Measurements from ENCODE around the gene LTB. TPM values are rescaled to one million over a fixed set of nuclear protein-coding genes. Genes with fewer than 3 reads are reported as not detected.

LTB gene
- total and polyA plus RNA-seq, 2 donors: 128 to 337 TPM

DNA sequence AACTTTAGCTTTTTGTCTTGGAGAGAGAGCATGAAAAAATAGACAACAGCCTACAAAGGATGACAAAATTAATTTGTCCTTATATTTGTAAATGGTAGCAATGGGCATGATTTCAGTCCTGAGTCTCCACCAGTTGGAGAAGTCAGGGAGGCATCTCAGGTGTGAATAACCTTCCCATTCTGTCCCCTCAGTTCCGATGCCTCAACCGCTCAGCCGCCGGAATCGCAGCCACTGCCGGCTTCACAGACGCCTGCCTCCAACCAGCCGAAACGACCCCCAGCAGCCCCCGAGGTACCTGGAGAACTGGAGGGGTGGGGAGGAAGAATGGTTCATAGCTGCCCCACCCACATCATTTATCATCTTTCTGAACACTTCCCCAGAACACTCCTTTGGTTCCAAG is 41.8 kb upstream of the LTB start:
- H3K4me3 ChIP-seq (ENCODE audit: low read length in 2 of 2): no peak overlapping the region
- H3K27me3 ChIP-seq (ENCODE audit: control insufficient read depth in 2 of 2, insufficient read depth in 1 of 2, low read length in 1 of 2): no peaks in the 10 kb centered on the region
- peaks cover 10 to 23% of the 10 kb centered on the region in 2 donors for H3K4me1 ChIP-seq (ENCODE audit: control insufficient read depth in 2 of 2, insufficient read depth in 2 of 2, low read length in 2 of 2)
- WGBS: 96% methylated on average over 10 of the region's 10 CpGs
- peaks cover 0 to 10% of the 10 kb centered on the region in 2 donors for H3K9me3 ChIP-seq (ENCODE audit: control insufficient read depth in 2 of 2, insufficient read depth in 1 of 2, low read length in 1 of 2)
- no peak overlapping the region for H3K27ac ChIP-seq (ENCODE audit: low read depth in 1 of 2, low read length in 1 of 2)
- no peak for DNase-seq (ENCODE audit: low read depth in 6 of 9, low spot score in 9 of 9)
- H3K36me3 ChIP-seq (ENCODE audit: control insufficient read depth in 2 of 2, insufficient read depth in 2 of 2, low read length in 1 of 2): peaks cover 61 to 72% of the 10 kb centered on the region in 2 donors

- Histone ChIP-seq H3K36me3 (ENCODE audit: control insufficient read depth in 2 of 2, insufficient read depth in 2 of 2, low read length in 1 of 2) (peaks cover 47 to 58% of the 10 kb centered on the region in 2 donors), H3K27me3 (ENCODE audit: control insufficient read depth in 2 of 2, insufficient read depth in 1 of 2, low read length in 1 of 2) (no peaks in the 10 kb centered on the region), H3K4me3 (ENCODE audit: low read length in 2 of 2) (no peak overlapping the region), H3K9me3 (ENCODE audit: control insufficient read depth in 2 of 2, insufficient read depth in 1 of 2, low read length in 1 of 2) (peaks cover 0 to 10% of the 10 kb centered on the region in 2 donors), H3K27ac (ENCODE audit: low read depth in 1 of 2, low read length in 1 of 2) (no peak overlapping the region), H3K4me1 (ENCODE audit: control insufficient read depth in 2 of 2, insufficient read depth in 2 of 2, low read length in 2 of 2) (peaks cover 10 to 28% of the 10 kb centered on the region in 2 donors)
- WGBS: 90% methylated on average over 10 of the region's 10 CpGs
- no peak for DNase-seq (ENCODE audit: low read depth in 6 of 9, low spot score in 9 of 9)
Observed at GRCh38 chr6:31622684-31623091, 40.5 kb upstream of the LTB start.

GRCh38 chr6:31621991-31622390 is 39.8 kb upstream of the LTB start:
- no peaks in the 10 kb centered on the region for H3K27me3 ChIP-seq (ENCODE audit: control insufficient read depth in 2 of 2, insufficient read depth in 1 of 2, low read length in 1 of 2)
- peaks cover 40 to 51% of the 10 kb centered on the region in 2 donors for H3K36me3 ChIP-seq (ENCODE audit: control insufficient read depth in 2 of 2, insufficient read depth in 2 of 2, low read length in 1 of 2)
- peaks cover 0 to 10% of the 10 kb centered on the region in 2 donors for H3K9me3 ChIP-seq (ENCODE audit: control insufficient read depth in 2 of 2, insufficient read depth in 1 of 2, low read length in 1 of 2)
- 72% methylated on average over 4 of the region's 4 CpGs for WGBS
- DNase-seq (ENCODE audit: low read depth in 6 of 9, low spot score in 9 of 9): no peak
- H3K27ac ChIP-seq (ENCODE audit: low read depth in 1 of 2, low read length in 1 of 2): peak overlapping the region in 1 of 2 donors; percentile 99
- peak overlapping the region; percentile 87 to 100 for H3K4me3 ChIP-seq (ENCODE audit: low read length in 2 of 2)
- peaks cover 10 to 35% of the 10 kb centered on the region in 2 donors for H3K4me1 ChIP-seq (ENCODE audit: control insufficient read depth in 2 of 2, insufficient read depth in 2 of 2, low read length in 2 of 2)

- DNase-seq (ENCODE audit: low read depth in 6 of 9, low spot score in 9 of 9): no peak
- Histone ChIP-seq H3K4me1 (ENCODE audit: control insufficient read depth in 2 of 2, insufficient read depth in 2 of 2, low read length in 2 of 2) (peaks cover 14 to 40% of the 10 kb centered on the region in 2 donors), H3K9me3 (ENCODE audit: control insufficient read depth in 2 of 2, insufficient read depth in 1 of 2, low read length in 1 of 2) (peaks cover 0 to 10% of the 10 kb centered on the region in 2 donors), H3K36me3 (ENCODE audit: control insufficient read depth in 2 of 2, insufficient read depth in 2 of 2, low read length in 1 of 2) (peaks cover 35 to 49% of the 10 kb centered on the region in 2 donors), H3K27me3 (ENCODE audit: control insufficient read depth in 2 of 2, insufficient read depth in 1 of 2, low read length in 1 of 2) (no peaks in the 10 kb centered on the region), H3K4me3 (ENCODE audit: low read length in 2 of 2) (peak overlapping the region; percentile 87 to 100), H3K27ac (ENCODE audit: low read depth in 1 of 2, low read length in 1 of 2) (peak overlapping the region; percentile 96 to 99)
- WGBS: 36% methylated on average over 15 of the region's 15 CpGs
Observed at GRCh38 chr6:31621320-31621939, 39.2 kb upstream of the LTB start.

GRCh38 chr6:31620586-31621319 is 38.5 kb upstream of the LTB start, which contains the start of gene PRRC2A:
PRRC2A (plus strand) TSS chr6:31620715; CDS start chr6:31622790, 2,075 bp downstream.
- under 1% methylated on average over 67 of the region's 67 CpGs for WGBS

DNA sequence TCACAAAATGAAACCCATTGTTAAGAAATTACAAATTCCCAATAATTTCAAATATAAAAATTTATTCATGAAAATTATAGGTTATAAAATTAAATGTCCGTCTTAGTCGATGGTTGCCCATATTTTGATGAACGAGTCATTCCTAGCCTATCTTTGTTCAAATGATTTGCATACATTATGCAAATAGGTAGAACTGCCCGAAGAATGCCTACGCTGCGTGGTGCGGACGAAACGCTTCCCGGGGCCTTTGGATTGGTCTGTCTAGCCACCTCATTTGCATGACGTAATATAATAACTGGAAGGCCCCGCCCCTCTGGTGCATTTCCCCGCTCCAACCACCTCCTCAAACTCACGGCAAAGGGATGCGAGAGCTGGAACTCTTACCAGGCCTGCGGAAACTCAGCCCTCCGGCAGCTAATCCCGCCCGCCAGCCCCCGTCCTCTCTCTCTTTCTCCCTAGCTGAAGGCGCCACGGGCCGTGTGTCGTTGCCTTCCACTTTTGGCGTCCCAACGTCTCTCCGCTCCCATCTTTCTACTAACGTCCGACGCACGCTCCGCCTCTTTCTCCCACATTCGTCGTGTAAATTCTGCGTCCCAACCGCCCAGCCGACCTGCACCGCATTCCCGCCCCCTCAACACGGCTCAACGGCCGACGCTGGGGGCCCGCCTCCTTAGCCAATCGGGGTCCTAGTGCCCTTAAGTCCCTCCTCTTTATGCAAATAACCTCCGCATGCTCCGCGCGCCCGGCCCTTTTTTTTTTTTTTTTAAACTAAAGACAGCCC is 37.8 kb upstream of the LTB start:
- DNase-seq (ENCODE audit: low read depth in 6 of 9, low spot score in 9 of 9): peak; percentile 91 to 99 (median 97)
- Histone ChIP-seq H3K36me3 (ENCODE audit: control insufficient read depth in 2 of 2, insufficient read depth in 2 of 2, low read length in 1 of 2) (peaks cover 20 to 34% of the 10 kb centered on the region in 2 donors), H3K27ac (ENCODE audit: low read depth in 1 of 2, low read length in 1 of 2) (peak overlapping the region; percentile 99 to 100), H3K27me3 (ENCODE audit: control insufficient read depth in 2 of 2, insufficient read depth in 1 of 2, low read length in 1 of 2) (no peaks in the 10 kb centered on the region), H3K9me3 (ENCODE audit: control insufficient read depth in 2 of 2, insufficient read depth in 1 of 2, low read length in 1 of 2) (peaks cover 0 to 8% of the 10 kb centered on the region in 2 donors), H3K4me1 (ENCODE audit: control insufficient read depth in 2 of 2, insufficient read depth in 2 of 2, low read length in 2 of 2) (peaks cover 26 to 51% of the 10 kb centered on the region in 2 donors), H3K4me3 (ENCODE audit: low read length in 2 of 2) (peak overlapping the region; percentile 87 to 100)
- WGBS: under 1% methylated on average over 50 of the region's 50 CpGs

More at GRCh38 chr6:31620586-31621319, 38.5 kb upstream of the LTB start, which contains the start of gene PRRC2A:
- Histone ChIP-seq H3K27ac (ENCODE audit: low read depth in 1 of 2, low read length in 1 of 2) (peak within 1 kb of the TSS; percentile 99 to 100), H3K9me3 (ENCODE audit: control insufficient read depth in 2 of 2, insufficient read depth in 1 of 2, low read length in 1 of 2) (peaks cover 0 to 10% of the 10 kb centered on the region in 2 donors), H3K4me3 (ENCODE audit: low read length in 2 of 2) (peak within 1 kb of the TSS; percentile 87 to 100), H3K4me1 (ENCODE audit: control insufficient read depth in 2 of 2, insufficient read depth in 2 of 2, low read length in 2 of 2) (peaks cover 19 to 44% of the 10 kb centered on the region in 2 donors), H3K27me3 (ENCODE audit: control insufficient read depth in 2 of 2, insufficient read depth in 1 of 2, low read length in 1 of 2) (no peaks in the 10 kb centered on the region), H3K36me3 (ENCODE audit: control insufficient read depth in 2 of 2, insufficient read depth in 2 of 2, low read length in 1 of 2) (peaks cover 28 to 42% of the 10 kb centered on the region in 2 donors)
- peak in 3 of 9 donors; percentile 50 to 74 (median 73) for DNase-seq (ENCODE audit: low read depth in 6 of 9, low spot score in 9 of 9)

DNA sequence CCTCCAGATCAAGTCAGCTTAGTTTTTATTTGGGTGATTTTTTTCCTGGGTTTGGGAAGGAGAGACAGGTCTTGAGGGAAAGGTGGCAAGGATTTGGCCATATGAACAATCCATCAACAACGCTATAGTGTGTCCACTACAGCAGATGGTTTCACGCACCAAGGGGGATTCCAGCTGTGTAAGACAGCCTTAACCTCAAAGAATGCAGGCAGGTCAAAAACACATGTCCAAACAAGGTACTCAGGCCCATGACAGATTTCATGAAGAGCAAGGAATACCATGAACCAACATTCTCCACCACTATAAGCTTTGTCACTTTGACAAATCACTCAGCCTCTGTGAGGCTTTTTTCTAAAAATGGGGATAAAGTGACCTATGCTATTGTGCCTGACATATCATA is 34.8 kb upstream of the LTB start:
- Histone ChIP-seq H3K27me3 (ENCODE audit: control insufficient read depth in 2 of 2, insufficient read depth in 1 of 2, low read length in 1 of 2) (no peaks in the 10 kb centered on the region), H3K27ac (ENCODE audit: low read depth in 1 of 2, low read length in 1 of 2) (peak overlapping the region in 1 of 2 donors; percentile 85), H3K9me3 (ENCODE audit: control insufficient read depth in 2 of 2, insufficient read depth in 1 of 2, low read length in 1 of 2) (peaks cover 0 to 8% of the 10 kb centered on the region in 2 donors), H3K36me3 (ENCODE audit: control insufficient read depth in 2 of 2, insufficient read depth in 2 of 2, low read length in 1 of 2) (peaks cover 0 to 6% of the 10 kb centered on the region in 2 donors), H3K4me1 (ENCODE audit: control insufficient read depth in 2 of 2, insufficient read depth in 2 of 2, low read length in 2 of 2) (peaks cover 29 to 55% of the 10 kb centered on the region in 2 donors), H3K4me3 (ENCODE audit: low read length in 2 of 2) (peak overlapping the region in 1 of 2 donors; percentile 71)
- 94% methylated on average over 2 of the region's 2 CpGs for WGBS
- DNase-seq (ENCODE audit: low read depth in 6 of 9, low spot score in 9 of 9): peak in 1 of 9 donors; percentile 32

- Histone ChIP-seq H3K9me3 (ENCODE audit: control insufficient read depth in 2 of 2, insufficient read depth in 1 of 2, low read length in 1 of 2) (peaks cover 0 to 5% of the 10 kb centered on the region in 2 donors), H3K36me3 (ENCODE audit: control insufficient read depth in 2 of 2, insufficient read depth in 2 of 2, low read length in 1 of 2) (peaks cover 0 to 3% of the 10 kb centered on the region in 2 donors), H3K27ac (ENCODE audit: low read depth in 1 of 2, low read length in 1 of 2) (peak overlapping the region; percentile 77 to 85), H3K27me3 (ENCODE audit: control insufficient read depth in 2 of 2, insufficient read depth in 1 of 2, low read length in 1 of 2) (no peaks in the 10 kb centered on the region), H3K4me1 (ENCODE audit: control insufficient read depth in 2 of 2, insufficient read depth in 2 of 2, low read length in 2 of 2) (peaks cover 21 to 49% of the 10 kb centered on the region in 2 donors), H3K4me3 (ENCODE audit: low read length in 2 of 2) (peak overlapping the region; percentile 45 to 71)
- 5% methylated on average over 7 of the region's 7 CpGs for whole genome bisulfite sequencing
- DNase-seq (ENCODE audit: low read depth in 6 of 9, low spot score in 9 of 9): peak in 7 of 9 donors; percentile 54 to 92 (median 79)
Observed at GRCh38 chr6:31615748-31616147, 33.5 kb upstream of the LTB start.
